Kidney (tissue), 14 donors: ENCODE results near the gene ANO1. TPM values are rescaled to one million over a fixed set of nuclear protein-coding genes. Genes with fewer than 3 reads are reported as not detected.

Experiments used
- DNase-seq, 5 donors: peaks; one replicate each; pipeline ENCODE4 v3.0.0-alpha.2; 2013 to 2020
- FAIRE-seq: peaks from 2 replicates; lab custom pipeline; 2012; peaks lifted over from hg19 to GRCh38; lab: Jason Lieb, UNC
- H3K27ac ChIP-seq, 2 donors: one replicate each; pipeline ENCODE4 v1.7.0; 2013; ENCODE audit warnings: low read depth in 2 of 2, low read length in 2 of 2, inconsistent platforms in 1 of 2
- H3K27me3 ChIP-seq: one replicate; pipeline ENCODE4 v1.7.1; 2013; ENCODE audit warnings: low read length, inconsistent platforms; ENCODE audit not compliant: control insufficient read depth, insufficient read depth
- H3K36me3 ChIP-seq, 3 donors: one replicate each; pipeline versions ENCODE4 v1.7.0 to v1.7.1; 2013; ENCODE audit warnings: low read length in 3 of 3, control low read depth in 1 of 3, inconsistent platforms in 1 of 3; ENCODE audit not compliant: insufficient read depth in 3 of 3, control insufficient read depth in 2 of 3
- H3K4me1 ChIP-seq, 3 donors: one replicate each; pipeline versions ENCODE4 v1.7.0 to v1.7.1; 2013; ENCODE audit warnings: low read length in 3 of 3, inconsistent platforms in 1 of 3, low read depth in 1 of 3; ENCODE audit not compliant: control insufficient read depth in 2 of 3, insufficient read depth in 2 of 3
- H3K4me3 ChIP-seq, 3 donors: one replicate each; pipeline versions ENCODE4 v1.7.0 to v1.8.1; 2013; ENCODE audit warnings: low read length in 3 of 3, control low read depth in 1 of 3, inconsistent platforms in 1 of 3
- H3K9ac ChIP-seq, 3 donors: one replicate each; pipeline versions ENCODE4 v1.7.0 to v1.7.1; 2013; ENCODE audit warnings: low read length in 3 of 3, control low read depth in 1 of 3, inconsistent platforms in 1 of 3
- H3K9me3 ChIP-seq, 3 donors: one replicate each; pipeline versions ENCODE4 v1.7.0 to v1.7.1; 2013; ENCODE audit warnings: low read length in 3 of 3, control low read depth in 1 of 3, inconsistent platforms in 1 of 3; ENCODE audit not compliant: control insufficient read depth in 2 of 3, insufficient read depth in 1 of 3
- intact Hi-C: fragments of 100-400 bp; cut with DNase I; formaldehyde crosslinking; loops from one replicate; pipeline ENCODE4 v1.11.1; 2022
- polyA plus RNA-seq: library from polyadenylated mRNA; stranded (reverse); fragments of 350-450 nt; fragmentation: Illumina TruSeq; extraction: RNeasy Lipid Tissue Mini Kit (QIAGEN cat#74804); gene quantifications from one replicate; pipeline ENCODE4 v1.2.3, GENCODE V29; 2014; ENCODE audit warnings: low read depth, low replicate concordance; ENCODE audit not compliant: insufficient read depth
- total RNA-seq: library from RNA; stranded (reverse); fragmentation: NEBNext Ultra II Directional; extraction: Animal tissue kit (Norgen Biotek cat#: 25700); gene quantifications from one replicate; pipeline ENCODE4 v1.2.1, GENCODE V29; 2021
- TF ChIP-seq, protein P1 (sequence below): IDR thresholded peaks from 3 replicates; pipeline ENCODE4 v1.5.1; 2012; ENCODE audit warnings: mild to moderate bottlenecking, moderate library complexity, borderline replicate concordance; ENCODE audit not compliant: insufficient read depth; ENCODE audit errors: extremely low read depth
- donor health status: control.
- donor health status: control.
- donor health status: control.
- donor health status: control.
- donor health status: control.
- donor health status: DM: yes; HTN: yes; CAD: no.
- donor health status: Normal renal cell carcinoma (clear cell type).

Gene ANO1
- total and polyA plus RNA-seq, 2 donors from 2014 or later, result 2.0 to 15.1 TPM

DNA sequence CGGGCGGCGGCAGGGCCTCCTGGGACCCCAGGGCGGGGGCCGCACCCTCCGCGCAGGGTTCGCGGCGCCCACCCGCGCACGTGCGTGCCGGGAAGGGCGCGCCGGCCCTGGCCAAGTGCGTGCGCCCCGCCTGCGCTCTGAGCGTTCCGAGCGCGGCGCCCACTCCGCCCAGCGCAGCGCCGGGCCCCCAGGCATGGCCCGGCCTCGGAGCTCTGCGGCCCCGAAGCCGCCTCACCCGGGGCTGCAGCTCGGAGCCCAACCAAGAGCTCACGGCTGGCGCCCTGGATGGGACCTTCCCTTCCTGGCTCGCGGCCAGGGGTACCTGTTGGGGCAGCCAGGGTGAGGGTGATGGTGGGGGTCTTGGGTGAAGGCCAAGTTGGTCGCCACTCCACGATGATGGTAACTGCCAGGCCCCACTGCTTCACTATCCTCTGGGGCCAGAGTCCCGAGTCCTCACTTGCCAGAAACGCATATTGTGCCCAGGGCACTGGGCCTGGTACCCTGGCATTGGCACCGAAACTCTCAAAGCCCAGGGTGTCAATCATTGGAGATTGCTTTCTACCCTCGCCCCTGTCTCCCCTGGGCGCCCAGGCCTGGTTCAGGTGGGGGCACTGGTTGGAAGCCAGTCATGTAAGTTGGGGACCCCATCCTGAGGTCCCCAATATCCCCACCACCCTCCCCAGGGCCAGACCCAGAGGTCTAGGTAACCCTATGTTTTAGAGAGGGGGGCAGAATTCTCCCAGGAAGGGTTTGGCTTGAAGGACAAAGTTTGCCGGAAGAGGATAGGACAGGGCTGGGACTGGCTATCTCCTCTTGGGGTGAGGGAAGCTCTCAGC is 882 bp downstream of the ANO1 start:
- Histone ChIP-seq H3K36me3 (no peaks in the 10 kb centered on the region), H3K9ac (no peak overlapping the region), H3K4me3 (peak overlapping the region in 2 of 3 donors; percentile 29 to 36), H3K9me3 (no peaks in the 10 kb centered on the region), H3K27ac (no peak overlapping the region), H3K27me3 (no peaks in the 10 kb centered on the region), H3K4me1 (no peaks in the 10 kb centered on the region)
- FAIRE-seq, result no peak
- TF ChIP-seq, protein P1, sequence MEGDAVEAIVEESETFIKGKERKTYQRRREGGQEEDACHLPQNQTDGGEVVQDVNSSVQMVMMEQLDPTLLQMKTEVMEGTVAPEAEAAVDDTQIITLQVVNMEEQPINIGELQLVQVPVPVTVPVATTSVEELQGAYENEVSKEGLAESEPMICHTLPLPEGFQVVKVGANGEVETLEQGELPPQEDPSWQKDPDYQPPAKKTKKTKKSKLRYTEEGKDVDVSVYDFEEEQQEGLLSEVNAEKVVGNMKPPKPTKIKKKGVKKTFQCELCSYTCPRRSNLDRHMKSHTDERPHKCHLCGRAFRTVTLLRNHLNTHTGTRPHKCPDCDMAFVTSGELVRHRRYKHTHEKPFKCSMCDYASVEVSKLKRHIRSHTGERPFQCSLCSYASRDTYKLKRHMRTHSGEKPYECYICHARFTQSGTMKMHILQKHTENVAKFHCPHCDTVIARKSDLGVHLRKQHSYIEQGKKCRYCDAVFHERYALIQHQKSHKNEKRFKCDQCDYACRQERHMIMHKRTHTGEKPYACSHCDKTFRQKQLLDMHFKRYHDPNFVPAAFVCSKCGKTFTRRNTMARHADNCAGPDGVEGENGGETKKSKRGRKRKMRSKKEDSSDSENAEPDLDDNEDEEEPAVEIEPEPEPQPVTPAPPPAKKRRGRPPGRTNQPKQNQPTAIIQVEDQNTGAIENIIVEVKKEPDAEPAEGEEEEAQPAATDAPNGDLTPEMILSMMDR, result no peak
- peak in 2 of 5 donors; percentile 49 to 63 for DNase-seq
- intact Hi-C loops, result no loop called here

DNA sequence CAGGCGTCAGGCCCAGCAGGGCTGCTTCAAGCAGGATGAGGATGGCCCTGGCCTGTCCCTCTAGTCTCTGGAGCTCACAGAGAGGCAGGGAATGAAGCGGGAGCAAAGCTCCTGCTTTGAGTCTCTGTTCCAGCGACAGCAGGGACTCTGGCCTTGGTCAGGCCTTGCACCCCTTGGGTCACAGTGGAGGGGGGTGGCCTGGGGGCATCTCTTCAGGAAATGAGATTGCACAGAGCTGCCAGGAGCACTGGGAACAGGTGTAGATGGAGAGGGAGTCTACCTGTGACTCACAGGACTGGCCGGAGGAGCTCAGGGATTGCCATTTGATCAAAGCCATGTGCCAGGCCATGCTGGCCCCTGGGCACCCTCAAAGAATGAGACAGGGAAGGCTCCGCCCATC is 1.6 kb downstream of the ANO1 start:
- Histone ChIP-seq H3K9me3 (no peaks in the 10 kb centered on the region), H3K4me3 (no peak overlapping the region), H3K36me3 (no peaks in the 10 kb centered on the region), H3K9ac (no peak overlapping the region), H3K4me1 (no peaks in the 10 kb centered on the region), H3K27me3 (no peaks in the 10 kb centered on the region), H3K27ac (no peak overlapping the region)
- intact Hi-C loops, result no loop called here
- TF ChIP-seq, protein P1, result no peak
- FAIRE-seq (no peak), DNase-seq (peak in 2 of 5 donors; percentile 23 to 48)

DNA sequence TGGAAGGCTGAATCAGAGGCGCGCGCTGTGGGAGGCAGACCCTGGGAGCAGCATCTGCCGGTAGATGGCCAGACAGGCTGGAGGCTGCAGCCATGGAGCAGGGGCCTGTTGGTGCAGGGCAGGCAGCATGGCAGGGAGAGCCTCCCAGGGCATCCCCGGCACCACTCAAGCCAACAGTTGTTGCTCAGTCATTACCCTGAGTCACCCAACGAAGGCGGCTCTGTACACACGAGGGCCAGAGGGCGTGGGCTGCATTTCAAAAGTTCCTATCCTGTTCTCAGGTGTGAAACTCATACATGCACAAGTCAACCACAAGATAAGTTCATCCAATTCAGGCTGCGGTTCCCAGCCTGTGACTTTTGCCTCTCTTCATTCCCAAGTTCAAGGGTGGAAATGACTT is 2.6 kb downstream of the ANO1 start:
- H3K4me1 ChIP-seq, result no peaks in the 10 kb centered on the region
- no peak overlapping the region for H3K4me3 ChIP-seq
- peak in 1 of 5 donors; percentile 49 for DNase-seq
- no peak for FAIRE-seq
- H3K27ac ChIP-seq, result no peak overlapping the region
- no peak overlapping the region for H3K9ac ChIP-seq
- H3K36me3 ChIP-seq, result no peaks in the 10 kb centered on the region
- H3K27me3 ChIP-seq, result no peaks in the 10 kb centered on the region
- intact Hi-C loops, result no loop called here
- TF ChIP-seq, protein P1, result no peak
- no peaks in the 10 kb centered on the region for H3K9me3 ChIP-seq
